Nucleus accumbens (tissue), 56 donors: Measurements from ENCODE around the gene ATP7B.

Experiments used
- DNase-seq, 56 donors: peaks; one replicate each; lab custom pipeline; 2025; lab: John Stamatoyannopoulos, UW

ATP7B gene

DNA sequence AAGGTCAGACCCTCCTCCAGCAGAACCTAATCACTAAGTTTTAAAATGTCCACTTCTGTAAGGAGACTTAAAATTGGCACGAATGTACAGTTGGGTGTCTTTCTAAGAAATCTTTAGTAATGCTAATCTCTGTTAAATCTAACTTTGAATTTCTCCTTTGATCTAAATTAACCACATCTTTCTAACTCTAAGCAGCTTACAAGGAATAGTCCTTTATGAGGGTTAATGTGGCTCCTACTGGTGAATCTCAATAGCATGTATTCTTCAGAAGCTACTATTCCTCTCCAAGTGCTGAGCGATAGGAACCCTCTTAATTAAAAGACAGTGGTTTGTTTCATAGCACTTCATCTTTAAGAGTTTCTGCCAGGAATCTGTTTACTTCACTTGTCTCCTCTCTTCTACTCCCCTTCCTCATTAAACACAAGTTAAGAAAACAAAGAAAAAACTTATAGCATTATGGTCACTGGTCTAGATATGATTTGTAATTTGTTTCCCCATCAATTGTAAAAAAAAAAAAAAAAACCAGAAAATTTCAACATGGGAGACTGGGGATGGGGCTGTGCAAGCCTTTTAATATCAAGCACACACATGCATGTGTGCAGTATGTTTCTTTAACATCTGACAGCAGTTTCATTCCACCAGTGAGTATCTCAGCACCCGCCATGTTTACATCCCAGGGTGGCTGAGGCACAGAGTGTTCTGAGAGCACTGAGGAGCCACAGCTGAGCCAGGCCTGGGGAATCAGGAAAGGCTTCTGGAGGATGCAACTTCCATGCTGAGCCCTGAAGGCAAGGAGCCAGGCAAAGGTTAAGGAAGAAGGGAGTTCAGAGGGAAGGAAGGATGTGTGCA is 57.7 kb downstream of the ATP7B start:
- no peak for DNase-seq

DNA sequence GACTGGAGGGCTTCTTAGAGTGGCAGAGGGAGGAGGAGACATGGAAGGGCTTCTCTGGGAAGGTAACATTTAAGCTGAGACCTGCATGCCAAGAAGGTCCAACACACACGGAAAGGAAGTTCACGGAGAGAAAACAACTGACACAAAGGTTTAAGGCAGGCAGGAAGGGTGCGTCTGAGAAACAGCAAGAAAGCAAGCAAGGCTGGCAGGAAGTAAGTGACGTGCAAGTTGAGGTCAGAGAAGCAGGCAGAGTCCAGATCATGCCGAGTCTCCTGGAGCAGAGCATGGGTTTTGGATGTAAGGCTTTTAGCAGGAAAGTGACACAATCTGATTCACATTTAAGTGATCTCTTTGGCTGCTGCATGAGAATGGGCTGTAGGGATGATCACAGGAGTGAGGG is 60.5 kb downstream of the ATP7B start:
- no peak for DNase-seq

DNA sequence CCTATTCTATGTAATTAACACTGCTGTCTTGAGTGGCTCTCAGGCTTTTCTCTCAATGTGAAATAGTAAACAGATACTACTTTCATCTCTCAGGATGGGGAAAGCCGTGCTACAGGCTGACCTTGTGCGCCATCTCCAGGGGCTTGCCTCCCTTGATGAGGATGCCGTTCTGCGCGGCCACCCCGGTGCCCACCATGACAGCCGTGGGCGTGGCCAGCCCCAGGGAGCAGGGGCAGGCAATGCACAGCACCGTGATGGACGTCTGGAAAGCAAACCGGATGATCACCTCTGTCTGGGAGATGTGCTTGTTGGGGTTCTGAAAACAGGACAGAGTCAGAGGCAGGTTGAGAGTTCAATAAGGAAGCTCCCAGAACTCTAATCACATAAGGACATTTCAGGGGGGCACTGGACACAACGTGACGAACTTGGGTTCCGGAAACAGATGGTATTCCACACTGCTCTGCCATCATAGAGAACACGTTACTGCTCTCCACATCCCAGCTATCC is 65.0 kb downstream of the ATP7B start:
- DNase-seq, result no peak

DNA sequence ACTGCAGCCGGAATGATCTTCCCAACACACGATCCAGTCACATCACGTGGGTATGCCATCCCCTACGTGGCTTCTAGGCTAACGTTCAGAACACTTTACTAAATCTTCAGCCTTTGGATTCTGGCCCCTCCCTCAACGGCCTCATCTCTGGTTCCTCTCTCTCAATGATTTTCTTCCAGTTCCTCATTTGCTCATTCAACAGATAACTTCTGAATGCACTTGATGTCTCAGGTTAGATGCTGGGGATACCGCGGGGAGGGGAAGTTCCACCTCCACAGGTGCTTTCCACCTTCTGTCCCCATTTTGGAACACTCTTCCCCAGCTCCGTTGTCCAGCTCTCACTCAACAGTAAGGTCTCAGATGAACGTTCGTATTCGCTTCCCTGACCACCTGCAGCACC is 66.1 kb downstream of the ATP7B start:
- DNase-seq, result no peak

DNA sequence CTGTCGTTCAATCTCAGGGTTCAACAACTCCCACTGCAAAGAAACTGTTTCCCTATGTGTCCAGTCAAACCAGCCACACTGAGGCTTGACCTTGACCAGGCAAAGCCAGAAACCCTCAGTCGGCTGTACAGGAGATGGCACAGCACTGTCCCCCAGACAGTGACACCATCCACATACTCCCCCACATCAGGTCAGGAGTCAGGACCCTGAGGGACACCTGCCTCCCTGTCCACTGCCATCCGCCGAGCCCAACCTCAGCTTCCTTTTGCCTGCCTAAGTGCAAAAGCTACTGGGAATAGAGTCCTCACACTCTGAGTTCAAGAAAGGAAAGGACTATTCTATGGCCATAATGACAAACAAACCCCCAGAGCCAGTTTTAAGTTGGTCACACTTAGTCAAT is 66.8 kb downstream of the ATP7B start:
- no peak for DNase-seq

DNA sequence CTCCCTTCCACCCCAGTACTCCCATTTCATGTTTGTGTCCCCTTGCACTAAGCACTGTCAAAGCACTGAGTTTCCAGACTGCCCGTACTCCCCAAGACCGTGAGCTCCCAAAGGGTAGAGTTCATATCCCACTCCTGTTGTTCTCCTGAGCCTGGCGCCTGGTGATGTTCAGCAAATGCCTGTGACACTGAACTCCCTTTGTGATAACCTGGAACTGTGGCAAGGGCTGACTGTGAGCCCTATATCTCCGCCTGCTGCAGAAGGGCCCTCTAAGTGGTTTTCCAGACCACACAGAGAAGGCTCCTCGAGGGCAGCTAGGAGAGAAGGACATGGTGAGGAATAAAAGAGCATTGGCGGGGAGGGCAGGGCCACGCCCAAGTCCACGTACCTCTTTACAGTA is 67.5 kb downstream of the ATP7B start:
- DNase-seq, result no peak

DNA sequence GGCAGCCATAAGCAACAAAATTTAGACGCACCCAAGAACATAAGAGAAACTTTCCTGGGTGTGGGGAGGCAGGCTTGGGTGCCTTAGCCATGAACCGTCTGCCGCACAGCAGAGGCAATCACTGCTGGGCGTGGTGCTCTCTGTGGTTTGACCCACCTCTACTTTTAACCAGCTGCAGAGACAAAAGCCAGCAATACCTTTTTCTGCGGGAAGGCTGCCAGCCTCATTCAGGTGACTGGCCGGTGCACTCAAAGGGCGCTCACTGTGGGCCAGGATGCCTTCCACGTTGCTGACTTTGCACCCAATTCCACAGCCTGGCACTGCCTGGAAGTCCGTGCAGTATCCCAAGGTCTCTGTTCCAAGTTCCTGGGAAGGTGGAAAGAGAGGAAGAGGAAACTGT is 69.1 kb downstream of the ATP7B start:
- no peak for DNase-seq

DNA sequence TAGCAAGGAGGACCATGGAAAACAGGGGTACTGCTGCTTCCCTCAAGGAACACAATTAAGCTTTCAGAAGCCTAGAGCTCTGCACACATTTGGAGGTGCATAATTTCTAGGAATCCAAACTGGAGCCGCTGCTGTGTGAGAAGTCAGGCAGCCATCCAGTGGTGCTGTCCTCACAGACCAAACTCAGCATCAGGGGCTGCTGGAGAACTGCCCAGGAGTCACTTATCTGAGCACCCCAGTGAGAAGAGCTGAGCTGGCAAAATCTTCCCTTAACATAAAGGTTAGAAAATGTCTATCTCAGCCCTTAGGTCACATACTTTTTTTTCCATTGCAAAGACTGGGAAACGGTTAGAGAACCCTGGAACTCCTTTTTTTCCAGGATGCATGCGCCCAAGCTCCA is 72.8 kb downstream of the ATP7B start:
- no peak for DNase-seq

DNA sequence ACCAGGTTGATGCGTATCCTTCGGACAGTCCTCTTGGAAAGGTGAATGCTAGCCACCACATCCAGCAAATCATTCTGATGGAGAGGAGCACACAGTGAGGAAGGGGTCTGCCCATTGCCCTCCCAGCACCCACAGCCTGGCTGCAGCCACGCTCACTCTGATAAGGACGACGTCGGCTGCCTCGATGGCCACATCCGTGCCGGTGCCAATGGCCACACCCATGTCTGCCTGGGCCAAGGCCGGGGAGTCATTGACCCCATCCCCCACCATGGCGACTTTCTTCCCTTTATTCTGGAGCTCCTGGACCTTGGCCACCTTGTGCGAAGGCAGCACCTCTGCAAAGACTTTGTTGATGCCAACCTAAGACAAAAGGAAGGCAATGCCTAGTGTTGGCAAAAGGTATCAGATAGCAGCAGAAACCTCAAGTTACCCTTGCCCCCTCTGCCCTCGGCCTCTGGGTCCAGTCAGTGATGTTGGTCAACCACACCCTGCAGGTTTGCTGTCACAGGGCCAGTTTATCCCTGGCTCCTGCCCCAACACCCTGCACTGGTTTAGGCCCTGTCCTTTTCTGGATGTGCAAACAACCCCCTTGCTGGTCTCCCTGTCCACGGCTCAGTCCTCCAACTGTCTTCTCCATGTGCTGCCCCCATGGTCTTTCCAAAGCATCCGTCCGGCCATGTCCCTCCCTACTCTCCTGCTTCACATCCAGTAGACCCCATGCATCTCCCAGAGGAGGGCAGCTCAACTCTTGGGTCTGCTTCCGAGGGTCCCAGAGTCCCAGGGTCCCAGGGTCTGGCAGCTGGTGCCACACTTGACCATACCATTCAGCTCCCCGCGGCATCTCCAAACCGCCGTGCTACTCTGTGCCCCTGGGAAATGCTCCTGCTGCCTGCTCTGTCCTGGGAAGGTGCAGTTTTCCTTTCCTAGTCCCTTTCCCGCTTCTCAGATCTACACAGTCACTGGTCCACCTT is 73.6 kb downstream of the ATP7B start:
- DNase-seq, result no peak

DNA sequence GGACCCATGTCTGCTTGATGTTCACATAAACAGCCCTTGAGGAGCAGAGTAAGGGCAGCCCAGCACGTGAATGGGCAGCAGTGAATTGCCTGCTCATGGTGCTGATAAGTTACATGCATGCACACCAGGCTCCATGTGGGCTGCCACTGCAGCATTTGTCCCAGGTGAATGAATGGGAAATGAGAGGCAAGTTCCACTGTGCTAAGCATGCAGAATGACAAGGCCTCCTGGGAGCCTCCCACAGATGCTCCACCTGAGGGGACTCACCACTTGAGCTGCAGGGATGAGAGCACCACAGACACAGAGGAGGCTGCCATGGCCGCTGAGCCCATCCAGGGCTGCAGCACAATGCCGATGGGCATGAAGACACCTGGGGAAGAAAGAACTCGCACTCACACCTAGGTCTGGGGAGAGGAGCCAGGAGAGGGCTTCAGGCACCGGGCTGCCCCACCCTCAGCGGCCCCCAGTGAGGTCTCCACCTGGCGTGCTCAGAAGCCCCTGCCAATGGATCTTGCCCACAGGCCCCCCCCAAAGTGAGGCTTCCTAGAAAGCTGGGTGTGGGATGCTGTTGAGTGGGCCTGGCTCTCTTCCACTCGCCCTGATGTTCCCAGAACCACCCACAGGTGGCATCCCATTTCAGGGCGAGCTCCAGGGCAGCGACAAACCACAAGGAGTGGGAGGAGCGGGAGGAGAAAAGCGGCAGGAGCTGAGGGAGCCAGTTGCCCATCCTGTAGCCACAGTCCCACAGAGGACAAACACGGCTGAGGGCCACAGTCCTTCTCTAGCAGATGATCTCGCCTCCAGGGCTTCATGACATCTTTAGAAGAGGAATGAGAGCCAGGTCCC is 75.7 kb downstream of the ATP7B start:
- no peak for DNase-seq

DNA sequence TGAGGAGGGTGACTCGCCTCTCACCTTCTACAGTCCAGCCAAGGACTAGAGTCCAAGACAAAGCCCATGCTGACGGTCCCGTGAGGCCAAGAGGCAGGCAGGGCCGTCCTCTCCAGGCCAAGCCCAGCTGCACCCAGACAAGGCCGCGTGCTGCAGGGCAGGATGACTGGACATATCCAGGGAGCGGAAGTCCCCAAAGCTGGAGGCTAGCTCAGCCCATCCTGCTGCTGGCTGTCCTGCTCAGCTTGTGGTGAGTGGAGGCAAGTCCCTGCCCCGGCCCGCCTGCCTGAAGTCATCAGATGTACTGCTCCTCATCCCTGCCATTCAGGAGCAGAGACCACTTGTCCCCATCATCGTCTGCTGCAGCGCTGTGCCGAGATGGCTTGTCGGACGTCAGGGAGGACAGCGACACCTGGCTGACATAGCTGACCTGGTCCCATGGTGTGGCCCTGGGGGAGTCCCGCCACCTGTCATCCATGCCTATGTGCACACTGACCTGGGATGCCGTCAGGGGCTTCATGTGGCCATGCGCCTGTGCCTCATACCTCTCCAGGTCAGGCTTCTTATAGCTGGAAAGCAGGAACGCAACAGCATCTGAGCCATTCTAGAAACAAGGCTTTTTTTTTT is 76.7 kb downstream of the ATP7B start:
- DNase-seq, result no peak

DNA sequence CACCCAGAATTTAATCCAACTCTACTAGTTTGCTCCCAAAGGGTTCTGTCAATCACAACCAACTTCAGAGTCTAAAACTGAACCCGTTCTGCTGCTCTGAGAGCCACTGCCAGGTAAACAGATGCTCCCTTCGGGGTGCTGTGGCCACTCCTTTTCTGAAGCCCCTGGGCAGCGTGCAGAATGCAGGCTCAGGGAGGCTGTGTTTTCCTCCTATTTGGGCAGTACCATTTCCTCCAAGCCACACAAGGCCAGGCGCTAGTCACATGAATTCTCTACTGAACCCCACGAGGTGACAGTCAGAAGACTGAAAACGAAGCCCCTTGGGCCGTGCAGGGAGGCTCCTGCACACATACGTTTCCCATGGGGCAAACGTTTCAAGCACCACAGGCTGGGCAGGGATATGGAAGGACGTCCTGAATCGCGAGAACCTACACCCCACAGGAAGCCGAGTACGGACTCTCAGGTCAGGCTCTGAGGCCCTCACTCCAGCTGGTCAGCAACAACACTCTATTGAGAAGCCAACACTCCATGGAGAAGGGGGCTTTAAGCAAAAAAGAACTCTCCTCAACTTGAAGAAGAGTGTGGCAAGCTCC is 77.7 kb downstream of the ATP7B start:
- no peak for DNase-seq

DNA sequence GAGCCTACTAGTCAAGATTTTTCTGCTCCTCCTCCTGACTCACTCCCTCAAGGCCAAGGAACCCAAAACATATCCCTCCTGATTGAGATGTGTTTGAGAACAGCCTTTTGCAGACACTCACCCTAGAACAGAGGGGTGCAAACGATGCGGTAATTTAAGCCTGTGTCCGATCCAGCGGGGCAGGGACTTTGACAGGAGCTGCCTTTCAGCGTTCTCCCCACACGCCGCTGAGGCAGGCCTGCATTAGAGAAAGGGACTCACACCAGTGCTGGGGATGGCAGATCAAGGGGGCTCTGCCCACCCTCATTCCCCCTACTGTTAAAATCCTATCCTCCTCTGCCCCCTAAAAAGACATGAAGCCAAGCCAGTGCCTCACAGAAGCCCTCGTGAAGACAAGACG is 79.0 kb downstream of the ATP7B start:
- no peak for DNase-seq

DNA sequence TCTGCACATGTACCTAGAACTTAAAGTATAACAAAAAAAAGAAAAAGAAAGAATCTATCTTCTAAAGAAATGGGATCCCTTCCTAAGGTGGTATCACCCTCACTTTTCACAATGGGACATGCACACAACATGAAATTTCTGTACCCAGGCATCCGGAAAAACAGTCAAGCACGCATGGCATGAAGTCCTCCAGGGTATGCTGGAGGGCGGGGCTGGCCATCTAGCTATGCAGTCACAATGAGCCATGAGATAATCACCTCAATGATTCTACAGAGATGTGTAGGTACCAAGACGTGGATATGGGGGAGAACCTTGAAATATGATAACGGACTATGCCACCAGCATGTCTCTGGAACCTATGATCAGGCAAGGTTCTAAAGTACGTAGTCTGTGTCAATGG is 79.6 kb downstream of the ATP7B start:
- DNase-seq, result no peak

DNA sequence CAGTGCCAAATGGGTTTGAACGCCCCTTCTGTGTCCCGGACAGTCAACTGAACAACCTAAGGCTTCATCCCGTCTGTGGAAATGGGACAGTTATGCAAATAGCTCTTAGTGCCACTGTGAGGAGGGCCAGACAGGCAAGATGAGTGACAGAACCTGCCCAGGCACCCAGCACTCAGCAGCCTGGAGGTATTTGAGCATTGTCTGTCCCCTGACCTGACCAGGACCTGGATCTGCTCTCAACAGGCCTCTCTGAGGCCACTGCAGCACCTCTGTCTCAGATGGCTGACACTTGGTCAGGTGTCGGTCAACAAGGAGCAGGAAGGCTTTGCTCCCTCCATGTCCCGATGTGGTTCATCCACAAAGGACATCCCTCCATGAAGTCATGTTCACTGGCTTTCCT is 81.6 kb downstream of the ATP7B start:
- no peak for DNase-seq

DNA sequence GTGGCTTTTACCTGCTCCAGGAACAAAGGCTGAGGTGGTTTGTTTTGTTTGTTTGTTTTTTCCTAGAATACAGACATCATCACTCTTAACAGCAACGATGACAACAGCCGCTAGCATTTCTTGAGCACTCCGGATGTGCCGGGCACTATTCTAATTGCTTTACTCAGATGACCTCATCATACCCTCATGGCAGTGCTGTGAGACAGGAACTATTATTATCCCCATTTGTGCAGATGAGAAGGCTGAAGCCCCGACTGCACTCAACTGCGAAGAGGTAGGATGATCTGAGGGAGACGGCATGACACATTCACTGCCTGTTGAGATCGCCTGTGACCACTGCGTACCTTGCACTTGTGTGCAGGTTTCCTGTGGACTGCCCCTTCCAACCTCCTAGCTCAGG is 83.0 kb downstream of the ATP7B start:
- no peak for DNase-seq

DNA sequence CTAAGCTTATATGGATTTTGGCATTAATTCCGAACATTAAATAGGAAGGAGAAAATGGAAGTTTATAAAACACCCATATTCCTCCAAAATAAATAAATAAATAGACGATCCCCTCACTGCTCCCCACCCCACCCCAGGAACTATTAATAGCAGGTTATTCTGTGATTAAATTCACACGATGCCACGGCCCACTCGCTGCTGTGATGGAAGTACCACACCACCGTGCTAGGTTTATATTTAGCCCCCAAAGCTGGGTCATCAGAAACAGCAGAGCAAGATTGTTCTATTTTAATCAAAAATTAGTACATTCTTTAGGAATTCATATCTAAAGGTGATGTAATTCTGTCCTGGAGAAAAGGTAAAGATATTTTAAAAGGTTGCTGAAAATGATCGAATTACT is 84.1 kb downstream of the ATP7B start:
- peak in 2 of 56 donors; percentile 30 to 59 for DNase-seq

DNA sequence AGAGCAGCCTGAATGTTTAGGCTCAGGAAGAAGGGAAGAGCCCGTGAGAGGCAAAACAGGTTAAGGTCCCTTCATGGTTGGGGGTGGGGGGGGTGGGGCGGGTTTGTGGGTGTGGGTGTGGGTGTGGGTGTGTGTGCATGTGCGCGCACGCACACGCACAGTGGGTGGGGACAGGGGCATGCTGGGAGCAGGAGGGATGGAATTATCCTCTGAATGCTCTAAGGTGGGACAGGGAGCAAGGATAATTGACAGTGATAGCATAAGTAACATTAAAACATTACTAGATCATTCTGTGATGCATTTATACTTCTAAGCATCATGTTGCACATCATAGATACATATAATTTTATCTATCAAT is 84.7 kb downstream of the ATP7B start:
- no peak for DNase-seq

DNA sequence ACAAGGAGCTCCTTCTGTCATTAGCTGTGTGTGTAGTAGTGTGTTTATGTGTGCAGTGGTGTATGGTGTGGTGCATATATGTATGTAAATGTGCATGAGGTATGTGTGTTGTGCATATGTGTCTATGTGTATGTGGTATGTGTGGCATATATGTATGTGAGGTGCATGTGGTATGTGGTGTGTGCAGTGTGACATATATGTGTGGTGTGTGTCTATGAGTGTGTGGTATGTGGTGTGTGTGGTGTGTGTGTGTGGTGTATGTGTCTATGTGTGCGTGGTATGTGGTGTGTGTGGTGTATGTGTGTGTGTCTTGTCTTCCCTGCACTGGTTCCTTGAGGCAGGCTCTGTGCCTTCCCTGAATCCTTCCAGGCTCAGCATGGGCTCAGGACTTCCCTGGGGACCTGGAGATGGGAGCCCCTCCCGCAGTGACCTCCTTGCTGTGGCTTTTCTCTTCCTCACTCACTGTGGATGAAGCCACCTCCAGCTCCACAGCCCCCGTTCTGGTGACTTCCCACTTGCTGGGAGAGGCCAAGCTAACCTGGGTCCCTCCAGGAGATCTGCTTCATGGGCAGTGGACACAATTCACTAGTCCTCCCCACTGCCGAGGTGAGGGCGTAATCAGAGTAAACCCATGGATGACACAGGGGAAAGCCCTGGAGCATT is 85.3 kb downstream of the ATP7B start:
- DNase-seq, result no peak
